DOHH2 (cell line): ENCODE results near the gene GALR1.

Experiments used
- H3F3A ChIP-seq: fragments of 200-600 bp; sonication (generic), shearing (Covaris generic); 2 replicates; pipeline ENCODE4 v1.6.0; 2016; ENCODE audit warnings: antibody characterized with exemption, mild to moderate bottlenecking; ENCODE audit not compliant: control insufficient read depth, insufficient read depth
- H3K27ac ChIP-seq: fragments of 200-600 bp; sonication (generic); 2 replicates; pipeline ENCODE4 v1.5.1; 2014; ENCODE audit warnings: low read depth, mild to moderate bottlenecking, low read length, moderate library complexity
- H3K27me3 ChIP-seq: fragments of 200-600 bp; sonication (generic); 2 replicates; pipeline ENCODE4 v1.6.1; 2014; ENCODE audit warnings: mild to moderate bottlenecking, low read length, mixed read lengths; ENCODE audit not compliant: control insufficient read depth
- H3K36me3 ChIP-seq: fragments of 200-600 bp; sonication (generic); 2 replicates; pipeline ENCODE4 v1.6.1; 2014; ENCODE audit warnings: mild to moderate bottlenecking, low read length, moderate library complexity, mixed read lengths; ENCODE audit not compliant: control insufficient read depth
- H3K4me1 ChIP-seq: fragments of 200-600 bp; sonication (generic); 2 replicates; pipeline ENCODE4 v1.6.1; 2014; ENCODE audit warnings: mild to moderate bottlenecking, low read length, mixed read lengths; ENCODE audit not compliant: control insufficient read depth
- H3K4me2 ChIP-seq: fragments of 200-600 bp; sonication (generic); 2 replicates; pipeline ENCODE4 v1.6.0; 2014; ENCODE audit warnings: mild to moderate bottlenecking, low read length, moderate library complexity
- H3K4me3 ChIP-seq: fragments of 200-600 bp; sonication (generic); 2 replicates; pipeline ENCODE4 v1.5.1; 2014; ENCODE audit warnings: mild to moderate bottlenecking, low read length, mixed read lengths
- H3K79me2 ChIP-seq: fragments of 200-600 bp; sonication (generic); 2 replicates; pipeline ENCODE4 v1.6.1; 2014; ENCODE audit warnings: mild to moderate bottlenecking, low read length, mixed read lengths; ENCODE audit not compliant: control insufficient read depth
- H3K9me2 ChIP-seq: fragments of 200-600 bp; sonication (generic); replicated peaks from 2 replicates; pipeline ENCODE4 v1.6.1; 2014; ENCODE audit warnings: mild to moderate bottlenecking, low read length, mixed read lengths; ENCODE audit not compliant: control insufficient read depth
- H3K9me3 ChIP-seq: fragments of 200-600 bp; sonication (generic); 2 replicates; pipeline ENCODE4 v1.6.1; 2014; ENCODE audit warnings: antibody characterized with exemption, low read length, mixed read lengths; ENCODE audit not compliant: control insufficient read depth, insufficient read depth
- H4K20me1 ChIP-seq: fragments of 200-600 bp; sonication (generic); 2 replicates; pipeline ENCODE4 v1.6.0; 2014; ENCODE audit warnings: low read depth, mild to moderate bottlenecking, antibody characterized with exemption, low read length, moderate library complexity; ENCODE audit not compliant: control insufficient read depth, insufficient read depth
- EZH2phosphoT487 ChIP-seq: fragments of 200-600 bp; sonication (generic); IDR thresholded peaks from 2 replicates; pipeline ENCODE4 v1.6.1; 2017; ENCODE audit warnings: borderline replicate concordance, mild to moderate bottlenecking, antibody characterized with exemption, low read length, moderate library complexity, mixed read lengths
- TF ChIP-seq, protein P1 (sequence below): fragments of 200-600 bp; sonication (generic); IDR thresholded peaks from one replicate; pipeline ENCODE4 v1.5.1; 2014; ENCODE audit warnings: antibody characterized with exemption, mild to moderate bottlenecking, low read depth, low read length; ENCODE audit not compliant: poor library complexity, severe bottlenecking

GALR1 gene

DNA sequence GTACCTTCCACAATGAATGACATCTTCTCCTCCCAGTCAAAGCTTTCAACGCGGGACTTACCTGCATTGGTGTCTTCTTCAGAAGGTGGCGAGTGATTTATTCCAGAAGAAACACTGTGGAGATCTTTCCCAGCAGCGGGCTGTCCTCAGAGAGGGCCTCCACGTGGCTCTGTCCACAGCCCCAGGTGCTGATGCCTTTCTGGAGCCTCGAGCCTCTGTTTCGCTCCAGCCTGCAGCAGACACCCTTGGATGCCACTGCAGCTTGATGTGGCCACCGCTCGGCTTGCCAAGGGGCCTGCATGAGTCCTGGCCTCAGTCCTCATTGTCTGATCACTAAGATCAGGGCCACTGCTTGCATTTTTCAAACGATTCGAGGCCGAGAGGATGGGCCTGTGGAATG is 46.6 kb upstream of the GALR1 start:
- no peaks in the 10 kb centered on the region for H3K9me3 ChIP-seq
- no peaks in the 10 kb centered on the region for H3K9me2 ChIP-seq
- no peaks in the 10 kb centered on the region for H3K36me3 ChIP-seq
- no peaks in the 10 kb centered on the region for H3F3A ChIP-seq
- H3K79me2 ChIP-seq = no peaks in the 10 kb centered on the region
- H4K20me1 ChIP-seq = no peaks in the 10 kb centered on the region
- no peak overlapping the region for H3K4me2 ChIP-seq
- H3K27ac ChIP-seq = no peak overlapping the region
- no peak overlapping the region for H3K4me3 ChIP-seq
- TF ChIP-seq, protein P1, sequence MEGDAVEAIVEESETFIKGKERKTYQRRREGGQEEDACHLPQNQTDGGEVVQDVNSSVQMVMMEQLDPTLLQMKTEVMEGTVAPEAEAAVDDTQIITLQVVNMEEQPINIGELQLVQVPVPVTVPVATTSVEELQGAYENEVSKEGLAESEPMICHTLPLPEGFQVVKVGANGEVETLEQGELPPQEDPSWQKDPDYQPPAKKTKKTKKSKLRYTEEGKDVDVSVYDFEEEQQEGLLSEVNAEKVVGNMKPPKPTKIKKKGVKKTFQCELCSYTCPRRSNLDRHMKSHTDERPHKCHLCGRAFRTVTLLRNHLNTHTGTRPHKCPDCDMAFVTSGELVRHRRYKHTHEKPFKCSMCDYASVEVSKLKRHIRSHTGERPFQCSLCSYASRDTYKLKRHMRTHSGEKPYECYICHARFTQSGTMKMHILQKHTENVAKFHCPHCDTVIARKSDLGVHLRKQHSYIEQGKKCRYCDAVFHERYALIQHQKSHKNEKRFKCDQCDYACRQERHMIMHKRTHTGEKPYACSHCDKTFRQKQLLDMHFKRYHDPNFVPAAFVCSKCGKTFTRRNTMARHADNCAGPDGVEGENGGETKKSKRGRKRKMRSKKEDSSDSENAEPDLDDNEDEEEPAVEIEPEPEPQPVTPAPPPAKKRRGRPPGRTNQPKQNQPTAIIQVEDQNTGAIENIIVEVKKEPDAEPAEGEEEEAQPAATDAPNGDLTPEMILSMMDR = no peak
- no peak for TF ChIP-seq EZH2phosphoT487
- no peaks in the 10 kb centered on the region for H3K4me1 ChIP-seq
- H3K27me3 ChIP-seq = peaks cover 28% of the 10 kb centered on the region; the same call in 1 of the 2 replicates

DNA sequence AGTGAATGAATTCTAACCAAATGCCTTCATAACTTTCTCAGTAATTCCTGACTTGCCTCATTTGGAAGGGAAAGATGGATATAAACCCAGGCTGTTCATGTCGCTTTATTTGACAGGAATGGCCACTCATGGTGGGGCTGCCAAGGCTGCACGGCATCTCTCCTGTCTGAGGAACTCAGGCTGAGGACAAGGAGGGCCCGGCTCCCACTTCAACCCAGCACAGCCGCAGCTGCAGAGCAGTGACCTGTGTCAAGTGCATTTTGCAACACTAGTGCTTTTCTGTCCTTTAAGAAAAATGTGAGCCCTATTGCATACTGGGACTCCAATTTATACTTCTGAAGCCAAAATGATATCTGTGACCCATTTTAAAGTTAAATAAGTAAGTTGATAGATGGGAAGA is 45.8 kb upstream of the GALR1 start:
- H3F3A ChIP-seq = no peaks in the 10 kb centered on the region
- TF ChIP-seq EZH2phosphoT487 = no peak
- no peaks in the 10 kb centered on the region for H3K9me2 ChIP-seq

DNA sequence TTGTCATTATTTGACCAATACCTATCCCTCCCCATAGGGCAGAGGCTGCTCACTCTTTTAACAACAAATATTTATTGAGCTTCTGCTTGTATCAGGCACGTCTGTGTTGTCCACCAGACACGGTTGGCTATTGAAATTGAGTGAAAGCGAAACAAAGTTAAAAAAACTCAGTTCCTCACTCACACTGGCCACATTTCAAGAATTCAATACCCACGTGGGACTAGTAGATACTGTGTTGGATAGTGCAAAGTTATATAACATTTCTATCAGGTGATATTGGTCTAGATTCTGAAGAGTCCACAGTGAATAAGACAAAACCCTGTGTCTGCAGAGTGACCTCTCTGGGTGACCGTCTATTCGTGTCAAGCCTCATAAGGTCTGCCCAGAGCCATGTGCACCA is 43.9 kb upstream of the GALR1 start:
- peaks cover 23% of the 10 kb centered on the region; the same call in 1 of the 2 replicates for H3K27me3 ChIP-seq
- no peaks in the 10 kb centered on the region for H3K9me3 ChIP-seq

More for the DNA sequence above, 45.8 kb upstream of the GALR1 start:
- H3K4me3 ChIP-seq = no peak overlapping the region
- no peak overlapping the region for H3K27ac ChIP-seq
- H3K36me3 ChIP-seq = no peaks in the 10 kb centered on the region
- peaks cover 28% of the 10 kb centered on the region; the same call in 1 of the 2 replicates for H3K27me3 ChIP-seq
- H3K4me2 ChIP-seq = no peak overlapping the region
- peaks cover 5% of the 10 kb centered on the region for H3K4me1 ChIP-seq
- no peaks in the 10 kb centered on the region for H4K20me1 ChIP-seq
- no peaks in the 10 kb centered on the region for H3K79me2 ChIP-seq
- no peaks in the 10 kb centered on the region for H3K9me3 ChIP-seq

DNA sequence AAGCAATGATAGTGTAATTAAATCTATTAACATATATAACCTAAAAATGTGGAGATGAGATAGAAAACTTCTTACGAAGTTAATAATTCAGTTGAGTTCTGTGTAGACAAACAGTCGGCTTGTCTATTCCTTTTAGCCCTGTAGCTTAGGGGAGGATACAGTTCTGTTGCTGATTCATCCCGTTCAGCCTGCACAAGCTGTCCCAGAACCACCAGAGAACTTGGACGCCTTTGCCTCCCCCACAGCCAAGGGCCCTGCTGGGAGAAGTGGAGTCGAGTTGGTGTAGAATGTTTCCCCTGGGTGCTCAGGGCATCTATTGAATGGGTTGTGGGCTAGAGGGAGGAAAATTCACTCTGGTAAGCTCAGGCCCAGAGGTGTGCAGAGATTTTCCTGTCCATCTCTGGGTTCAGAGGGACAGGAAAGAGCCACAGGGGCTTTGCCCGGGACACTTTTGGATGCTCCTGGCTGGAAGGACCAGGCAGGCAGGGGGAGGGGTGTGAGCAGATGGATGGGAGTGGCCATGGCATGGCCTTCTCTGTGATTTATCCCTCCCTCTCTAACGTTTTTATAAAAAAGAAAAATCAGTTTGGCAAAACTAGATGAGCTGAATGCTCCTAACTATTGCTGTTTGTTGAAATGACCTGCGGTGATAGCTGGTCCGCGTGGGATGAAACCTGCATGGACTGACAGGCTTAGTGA is 42.8 kb upstream of the GALR1 start:
- Histone ChIP-seq H4K20me1 (no peaks in the 10 kb centered on the region), H3K9me2 (no peaks in the 10 kb centered on the region), H3K4me2 (no peak overlapping the region), H3K79me2 (no peaks in the 10 kb centered on the region), H3K9me3 (no peaks in the 10 kb centered on the region), H3K4me3 (no peak overlapping the region), H3K27me3 (peaks cover 15% of the 10 kb centered on the region; the same call in 1 of the 2 replicates), H3F3A (no peaks in the 10 kb centered on the region), H3K4me1 (peaks cover 11% of the 10 kb centered on the region), H3K27ac (no peak overlapping the region), H3K36me3 (no peaks in the 10 kb centered on the region)
- TF ChIP-seq, protein P1 = no peak
- TF ChIP-seq EZH2phosphoT487 = no peak

More for the DNA sequence above, 43.9 kb upstream of the GALR1 start:
- Histone ChIP-seq H3K9me2 (no peaks in the 10 kb centered on the region), H4K20me1 (no peaks in the 10 kb centered on the region), H3K79me2 (no peaks in the 10 kb centered on the region), H3K27ac (no peak overlapping the region), H3K4me1 (peaks cover 11% of the 10 kb centered on the region), H3K4me3 (no peak overlapping the region), H3K4me2 (no peak overlapping the region), H3F3A (no peaks in the 10 kb centered on the region), H3K36me3 (no peaks in the 10 kb centered on the region)
- no peak for TF ChIP-seq EZH2phosphoT487
- TF ChIP-seq, protein P1 = no peak
